GM12874 (cell line): ENCODE data around the gene NCS1.

Source experiments
- CTCF ChIP-seq: IDR thresholded peaks from 2 replicates; pipeline ENCODE4 v1.5.1; 2011; ENCODE audit warnings: low read depth, mild to moderate bottlenecking, control low read depth, low read length, moderate library complexity; ENCODE audit not compliant: insufficient read depth

Gene NCS1

DNA sequence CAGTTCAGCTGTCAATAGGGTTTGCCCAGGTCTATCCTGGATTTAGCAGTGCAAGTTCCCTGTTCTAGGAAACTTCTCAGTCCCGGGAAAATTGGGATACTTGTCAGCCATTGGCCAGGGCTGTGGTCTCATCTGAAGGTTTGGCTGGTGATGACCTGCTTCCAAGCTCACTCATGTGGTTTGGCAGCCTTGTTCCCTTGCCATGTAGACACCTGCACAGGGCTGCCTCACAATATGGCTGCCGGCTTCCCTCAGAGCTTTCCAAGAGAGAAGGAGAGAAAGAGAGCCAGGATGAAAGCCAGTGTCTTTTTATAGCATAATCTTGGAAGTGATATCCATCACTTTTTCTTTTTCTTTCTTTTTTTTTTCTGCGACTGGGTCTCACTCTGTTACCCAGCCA, 55.6 kb downstream of the NCS1 start:
- TF ChIP-seq CTCF = no peak

DNA sequence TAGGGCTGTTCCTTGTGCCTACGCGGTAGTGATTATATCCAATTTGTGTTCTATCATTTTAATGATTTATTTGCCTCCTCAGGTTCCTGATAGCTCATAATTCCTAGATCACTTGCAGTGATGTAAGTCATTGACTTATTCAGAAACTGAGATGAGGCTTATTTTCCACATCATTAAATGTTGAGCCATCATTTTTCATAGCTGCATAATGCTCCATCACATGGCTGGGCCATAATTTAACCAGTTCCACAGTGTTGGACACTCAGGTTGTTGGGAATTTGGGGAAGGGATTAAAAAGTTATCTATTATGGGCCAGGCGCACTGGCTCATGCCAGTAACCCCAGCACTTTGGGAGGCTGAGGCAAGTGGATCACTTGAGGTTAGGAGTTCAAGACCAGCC, 57.6 kb downstream of the NCS1 start:
- no peak for TF ChIP-seq CTCF

- no peak for TF ChIP-seq CTCF
Observed at GRCh38 chr9:130230631-130231030, 58.4 kb downstream of the NCS1 start.

DNA sequence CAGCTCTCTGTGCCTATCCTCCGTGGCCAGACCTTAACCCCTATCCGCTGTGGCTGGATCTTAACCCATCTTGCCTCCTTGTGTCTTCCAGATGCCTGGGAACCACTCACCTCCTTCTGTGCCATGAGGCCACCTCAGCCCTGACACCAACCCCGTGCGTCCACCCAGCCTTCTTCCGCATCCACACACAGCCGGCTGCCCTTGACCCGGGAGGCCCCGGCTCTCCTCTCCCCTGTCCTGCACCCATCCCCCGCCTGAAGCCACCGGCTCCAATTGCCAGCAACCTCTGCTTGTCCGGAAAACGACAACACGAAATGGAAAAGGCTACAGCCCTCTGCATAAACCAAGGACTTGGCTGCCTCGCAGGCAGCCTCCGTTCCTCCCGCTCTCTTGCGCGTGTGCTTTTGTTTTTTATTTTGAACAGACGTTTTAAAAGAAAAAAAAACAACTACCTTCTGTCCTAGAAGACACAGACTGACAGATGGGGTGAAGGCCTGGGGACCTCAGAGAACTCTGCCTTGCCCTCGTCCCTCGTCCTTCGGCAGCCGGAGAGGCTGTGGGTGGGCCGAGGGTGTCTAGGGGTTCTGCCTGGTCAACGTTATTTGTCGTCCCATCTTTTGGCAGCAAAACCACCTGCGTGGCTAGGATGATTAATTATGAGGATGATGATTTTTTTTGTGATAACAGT, 60.8 kb downstream of the NCS1 start:
- TF ChIP-seq CTCF = no peak

DNA sequence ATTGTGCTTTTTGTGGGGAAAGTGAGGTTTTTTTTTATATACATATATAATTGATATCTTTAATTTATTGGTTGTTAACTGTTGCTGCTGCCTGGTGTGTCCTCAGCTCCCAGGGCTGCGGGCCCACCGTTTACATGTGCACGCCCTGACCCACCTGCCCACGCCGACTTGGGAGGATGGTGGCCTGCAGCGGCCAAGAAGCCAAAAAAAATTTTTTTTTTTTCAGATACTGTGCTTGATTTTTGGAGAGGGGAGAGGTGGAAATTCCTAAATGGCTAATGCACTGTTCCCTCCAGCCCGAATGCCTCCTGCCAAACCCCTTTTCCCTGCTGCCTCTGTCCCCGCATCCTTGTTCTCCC, 61.4 kb downstream of the NCS1 start:
- TF ChIP-seq CTCF = no peak

DNA sequence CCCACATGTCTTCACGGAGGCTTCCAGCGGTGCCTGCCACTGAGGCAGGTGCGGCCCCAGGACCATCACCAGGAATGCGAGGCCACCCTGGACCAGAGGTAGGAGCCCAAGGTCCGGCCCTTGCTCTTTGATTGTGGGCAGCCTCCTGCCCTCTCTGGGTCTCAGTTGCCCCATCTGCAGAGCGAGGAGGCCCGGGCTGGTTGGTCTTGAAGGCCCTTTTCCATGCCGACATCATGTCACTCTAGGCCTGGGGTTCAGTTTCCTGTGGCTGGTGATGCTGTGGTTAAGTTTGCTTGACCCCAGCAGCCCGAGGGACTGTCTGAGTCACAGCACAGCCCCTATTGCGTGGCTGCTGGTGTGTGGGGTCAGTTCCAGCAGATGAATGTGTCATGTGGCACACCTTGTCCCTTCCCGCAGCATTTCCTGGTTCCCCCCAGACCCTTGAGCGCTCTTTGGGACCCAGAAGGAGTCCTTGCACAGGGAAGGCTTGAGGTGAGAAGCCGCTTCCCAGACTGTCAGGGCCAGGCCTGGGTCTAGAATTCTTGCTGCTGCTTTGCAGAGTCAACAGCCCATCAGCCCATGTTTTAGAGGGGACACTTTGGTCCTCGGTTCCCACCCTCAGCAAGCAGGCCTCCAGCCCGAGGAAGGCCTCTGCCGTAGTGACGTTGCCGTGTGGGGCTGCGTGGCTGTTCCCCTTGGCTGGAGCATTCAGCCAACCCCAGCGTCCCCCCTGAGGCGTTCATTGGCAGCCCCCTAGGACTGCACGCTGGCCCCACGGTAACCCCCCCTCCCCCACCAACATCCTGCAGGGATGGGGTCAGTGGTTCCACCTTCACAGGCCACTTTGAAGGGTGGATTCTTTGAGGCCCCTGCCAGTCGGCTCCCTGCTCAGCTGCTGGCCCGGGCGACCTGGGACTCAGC, 62.4 kb downstream of the NCS1 start:
- no peak for TF ChIP-seq CTCF

DNA sequence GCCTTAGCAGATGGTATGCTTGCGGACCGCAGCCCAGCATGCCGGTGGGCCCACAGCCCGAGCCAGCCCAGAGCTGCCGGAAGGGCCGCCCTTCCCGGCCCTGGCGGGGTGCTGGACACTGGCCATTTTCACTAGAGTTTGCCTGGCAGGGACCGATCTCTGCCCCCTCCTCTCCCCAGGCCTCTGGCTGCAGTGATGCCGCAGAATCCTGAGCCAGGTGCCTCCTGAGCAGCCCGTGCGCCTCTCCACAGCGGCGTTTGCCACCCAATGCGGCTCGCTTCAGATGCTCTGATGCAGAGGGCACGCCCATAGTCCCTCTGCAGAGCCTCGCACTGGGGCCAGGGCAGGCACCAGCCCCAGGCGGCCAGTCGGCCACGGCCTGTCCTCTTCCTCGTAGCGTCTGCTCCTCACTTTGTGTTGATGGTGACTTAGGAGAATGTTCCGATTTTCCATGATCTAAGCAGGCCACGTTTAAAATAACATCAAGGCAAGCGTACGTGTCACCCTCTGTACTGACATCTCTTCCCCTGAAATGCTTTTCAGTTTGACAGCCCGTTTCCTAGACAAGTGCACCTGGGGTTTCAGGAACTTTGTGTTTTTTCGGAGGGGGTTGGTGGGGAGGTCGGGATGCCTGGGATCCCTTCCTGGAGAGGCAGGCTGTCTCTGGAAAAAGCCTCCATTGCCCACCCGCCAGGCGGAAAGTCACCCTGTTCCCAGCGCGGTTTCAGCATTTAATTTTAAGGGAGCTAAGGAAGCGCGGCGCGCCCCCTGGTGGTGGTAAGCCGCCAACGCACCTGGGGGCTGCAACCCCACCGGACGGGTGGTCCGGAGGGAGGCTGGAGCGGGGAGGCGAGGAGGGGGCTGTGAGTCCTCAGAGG, 63.6 kb downstream of the NCS1 start:
- peak; percentile 98 for TF ChIP-seq CTCF
